ENCODE measurements around the gene MRPL10.

GRCh38 chr17:47862621-47863440 lies 31.5 kb upstream of the MRPL10 start:
- TF ChIP-seq, protein P1, sequence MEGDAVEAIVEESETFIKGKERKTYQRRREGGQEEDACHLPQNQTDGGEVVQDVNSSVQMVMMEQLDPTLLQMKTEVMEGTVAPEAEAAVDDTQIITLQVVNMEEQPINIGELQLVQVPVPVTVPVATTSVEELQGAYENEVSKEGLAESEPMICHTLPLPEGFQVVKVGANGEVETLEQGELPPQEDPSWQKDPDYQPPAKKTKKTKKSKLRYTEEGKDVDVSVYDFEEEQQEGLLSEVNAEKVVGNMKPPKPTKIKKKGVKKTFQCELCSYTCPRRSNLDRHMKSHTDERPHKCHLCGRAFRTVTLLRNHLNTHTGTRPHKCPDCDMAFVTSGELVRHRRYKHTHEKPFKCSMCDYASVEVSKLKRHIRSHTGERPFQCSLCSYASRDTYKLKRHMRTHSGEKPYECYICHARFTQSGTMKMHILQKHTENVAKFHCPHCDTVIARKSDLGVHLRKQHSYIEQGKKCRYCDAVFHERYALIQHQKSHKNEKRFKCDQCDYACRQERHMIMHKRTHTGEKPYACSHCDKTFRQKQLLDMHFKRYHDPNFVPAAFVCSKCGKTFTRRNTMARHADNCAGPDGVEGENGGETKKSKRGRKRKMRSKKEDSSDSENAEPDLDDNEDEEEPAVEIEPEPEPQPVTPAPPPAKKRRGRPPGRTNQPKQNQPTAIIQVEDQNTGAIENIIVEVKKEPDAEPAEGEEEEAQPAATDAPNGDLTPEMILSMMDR (IDR thresholded peaks at IDR 0.05 in 8 of 11, conservative IDR thresholded peaks at IDR 0.05 in 3 of 11): no peak
- peak in 1 of 3 donors; percentile 47 for TF ChIP-seq POLR2AphosphoS5 (IDR thresholded peaks at IDR 0.05)
